CD1c-positive myeloid dendritic cell (primary cell): ENCODE data around the gene CADPS2.
"Not testable (repeated sequence)": the region's sequence is repeated elsewhere in the genome, so short reads cannot be mapped to it uniquely, and the experiment has no call there.

Source experiments
- DNase-seq: peaks from one replicate; pipeline ENCODE4 v3.0.0-alpha.2; 2016; ENCODE audit errors: extremely low spot score

The CADPS2 gene

GRCh38 chr7:122298618-122299017 lies 587.6 kb downstream of the CADPS2 start:
- DNase-seq, result no peak

GRCh38 chr7:122298131-122298530 lies 588.1 kb downstream of the CADPS2 start:
- DNase-seq, result no peak

- no peak for DNase-seq
Observed at GRCh38 chr7:122291189-122291588, 595.1 kb downstream of the CADPS2 start.

- no peak for DNase-seq
Observed at GRCh38 chr7:122290476-122290875, 595.8 kb downstream of the CADPS2 start.

- DNase-seq, result no peak
Observed at GRCh38 chr7:122289426-122289825, 596.8 kb downstream of the CADPS2 start.

GRCh38 chr7:122284608-122285007 lies 601.7 kb downstream of the CADPS2 start:
- DNase-seq, result not testable (repeated sequence)

- DNase-seq, result no peak
Observed at GRCh38 chr7:122273117-122273516, 613.1 kb downstream of the CADPS2 start.

GRCh38 chr7:122269241-122269640 lies 617.0 kb downstream of the CADPS2 start:
- no peak for DNase-seq
